ENCODE data around the gene PTCH1. TPM values are rescaled to one million over a fixed set of nuclear protein-coding genes. Genes with fewer than 3 reads are reported as not detected.

The PTCH1 gene
- total RNA-seq, result 3.7 and 9.4 TPM in 2 replicates

GRCh38 chr9:95516734-95517558 lies at the start of gene PTCH1:
PTCH1 (minus strand) TSS chr9:95516971.

Small RNA genes lying within 50 kb of the gene (small RNA-seq; reads per million reads assigned to genes)
- not detected for gene MT1P1

Other genes with a start within 250 kb of the PTCH1 start
- 12.1 and 13.1 TPM in 2 replicates for gene FANCC, start 199.3 kb downstream of the PTCH1 start, total RNA-seq